ENCODE results near the gene LINGO1. TPM values are rescaled to one million over a fixed set of nuclear protein-coding genes. Genes with fewer than 3 reads are reported as not detected.

LINGO1 gene
- total RNA-seq, 1 donor from 2014 or later = not detected

GRCh38 chr15:77612958-77613601, 19.6 kb downstream of the LINGO1 start:
- FAIRE-seq (no peak), DNase-seq (ENCODE audit: low read depth) (no peak)
- Histone ChIP-seq H3K36me3 (ENCODE audit: control insufficient read depth, insufficient read depth, low read length) (no peaks in the 10 kb centered on the region), H3K4me3 (ENCODE audit: low read depth, low read length) (no peak overlapping the region), H3K27me3 (ENCODE audit: control insufficient read depth, insufficient read depth, low read length) (no peaks in the 10 kb centered on the region)
- no peak for TF ChIP-seq CTCF (IDR thresholded peaks at IDR 0.05; ENCODE audit: insufficient read depth, low read length, severe bottlenecking)

GRCh38 chr15:77611767-77612166, 20.9 kb downstream of the LINGO1 start:
- H3K36me3 ChIP-seq (ENCODE audit: control insufficient read depth, insufficient read depth, low read length) = no peaks in the 10 kb centered on the region
- DNase-seq (ENCODE audit: low read depth) (no peak), FAIRE-seq (no peak)
- H3K27me3 ChIP-seq (ENCODE audit: control insufficient read depth, insufficient read depth, low read length) = no peaks in the 10 kb centered on the region
- no peak for TF ChIP-seq CTCF (IDR thresholded peaks at IDR 0.05; ENCODE audit: insufficient read depth, low read length, severe bottlenecking)
- no peak overlapping the region for H3K4me3 ChIP-seq (ENCODE audit: low read depth, low read length)

- no peak for FAIRE-seq
These were observed 22.0 kb downstream of the LINGO1 start for GRCh38 chr15:77610731-77611130.

GRCh38 chr15:77609558-77609957, 23.2 kb downstream of the LINGO1 start:
- DNase-seq (ENCODE audit: low read depth) (no peak), FAIRE-seq (no peak)
- TF ChIP-seq CTCF (IDR thresholded peaks at IDR 0.05; ENCODE audit: insufficient read depth, low read length, severe bottlenecking) = no peak

More at GRCh38 chr15:77610731-77611130, 22.0 kb downstream of the LINGO1 start:
- no peak for TF ChIP-seq CTCF (IDR thresholded peaks at IDR 0.05; ENCODE audit: insufficient read depth, low read length, severe bottlenecking)
- Histone ChIP-seq H3K36me3 (ENCODE audit: control insufficient read depth, insufficient read depth, low read length) (no peaks in the 10 kb centered on the region), H3K4me3 (ENCODE audit: low read depth, low read length) (no peak overlapping the region), H3K27me3 (ENCODE audit: control insufficient read depth, insufficient read depth, low read length) (no peaks in the 10 kb centered on the region)
- DNase-seq (ENCODE audit: low read depth) = no peak

GRCh38 chr15:77608774-77609173, 23.9 kb downstream of the LINGO1 start:
- TF ChIP-seq CTCF (IDR thresholded peaks at IDR 0.05; ENCODE audit: insufficient read depth, low read length, severe bottlenecking) = no peak
- Histone ChIP-seq H3K4me3 (ENCODE audit: low read depth, low read length) (no peak overlapping the region), H3K27me3 (ENCODE audit: control insufficient read depth, insufficient read depth, low read length) (peaks cover 3% of the 10 kb centered on the region), H3K36me3 (ENCODE audit: control insufficient read depth, insufficient read depth, low read length) (no peaks in the 10 kb centered on the region)
- DNase-seq (ENCODE audit: low read depth) (no peak), FAIRE-seq (peak; percentile 47)

More at GRCh38 chr15:77609558-77609957, 23.2 kb downstream of the LINGO1 start:
- Histone ChIP-seq H3K27me3 (ENCODE audit: control insufficient read depth, insufficient read depth, low read length) (peaks cover 3% of the 10 kb centered on the region), H3K4me3 (ENCODE audit: low read depth, low read length) (no peak overlapping the region), H3K36me3 (ENCODE audit: control insufficient read depth, insufficient read depth, low read length) (no peaks in the 10 kb centered on the region)

- Histone ChIP-seq H3K4me3 (ENCODE audit: low read depth, low read length) (no peak overlapping the region), H3K36me3 (ENCODE audit: control insufficient read depth, insufficient read depth, low read length) (no peaks in the 10 kb centered on the region), H3K27me3 (ENCODE audit: control insufficient read depth, insufficient read depth, low read length) (peaks cover 3% of the 10 kb centered on the region)
- DNase-seq (ENCODE audit: low read depth) = no peak
- TF ChIP-seq CTCF (IDR thresholded peaks at IDR 0.05; ENCODE audit: insufficient read depth, low read length, severe bottlenecking) = no peak
- FAIRE-seq = peak; percentile 83
These were observed 24.8 kb downstream of the LINGO1 start for GRCh38 chr15:77607894-77608261.

Measured in bronchial epithelial cell (primary cell).